NOMO-1 (cell line): ENCODE results near the gene GLRA2.

Experiments used
- DNase-seq, 2 experiments: peaks; one replicate each; lab custom pipeline; 2025; ENCODE audit not compliant: unreplicated experiment in 2 of 2; lab: John Stamatoyannopoulos, UW

GLRA2 gene

DNA sequence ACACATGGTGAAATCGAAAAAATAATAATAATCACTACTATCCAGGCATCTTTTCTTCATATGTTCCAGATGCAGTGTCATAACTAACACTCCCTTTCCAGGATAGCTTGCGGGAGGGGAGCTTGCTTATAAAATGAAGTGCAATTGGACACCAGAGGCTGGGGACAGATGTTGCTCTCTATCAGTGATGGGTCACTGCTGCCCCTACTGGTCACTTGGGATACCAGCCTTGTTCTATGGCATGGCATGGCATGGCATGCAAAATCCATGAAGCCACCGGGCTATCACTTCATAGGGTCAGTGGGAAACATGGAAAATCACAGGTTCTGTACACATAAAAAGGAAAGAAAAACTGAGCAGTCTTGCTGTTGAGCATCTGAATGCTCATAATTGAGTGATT lies 168.1 kb downstream of the GLRA2 start:
- DNase-seq = peak in 1 of 2 experiments; percentile 0

DNA sequence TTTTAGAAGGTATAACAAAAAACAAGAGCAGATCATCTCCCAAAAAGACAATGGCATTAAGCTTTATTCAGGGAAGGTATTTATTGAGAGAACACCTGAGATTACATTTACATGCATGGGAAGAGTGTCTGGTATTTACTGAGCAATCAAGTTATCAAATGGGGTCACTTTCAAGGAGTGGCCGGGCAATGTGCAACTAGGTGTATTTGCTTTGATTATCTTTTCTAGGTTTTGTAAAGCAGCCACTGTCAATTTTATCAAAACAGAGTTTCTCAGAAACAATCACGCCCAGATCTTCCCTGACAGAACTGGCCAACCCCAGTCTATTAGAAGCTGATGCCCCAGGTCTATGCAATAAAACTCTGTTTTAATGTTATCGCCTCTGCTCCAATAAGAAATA lies 169.5 kb downstream of the GLRA2 start:
- DNase-seq = no peak

DNA sequence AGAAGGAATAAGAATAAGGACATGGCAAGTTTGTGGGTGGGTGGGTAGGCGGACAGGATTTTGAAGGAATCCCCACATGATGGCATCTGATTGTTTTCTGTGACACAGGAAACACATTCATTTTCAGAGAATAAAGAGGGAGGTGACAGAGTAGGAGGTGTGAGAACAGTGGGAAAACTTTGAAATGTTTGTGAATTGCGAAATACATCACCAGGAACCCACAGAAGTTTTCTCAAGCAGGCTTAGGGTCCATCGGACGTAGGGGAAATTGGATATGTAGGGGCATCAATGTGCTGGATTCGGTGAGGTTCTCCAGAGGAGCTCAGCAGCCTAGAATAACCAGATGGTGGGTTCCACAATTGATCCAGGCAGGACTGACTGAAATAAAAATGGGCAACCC lies 171.6 kb downstream of the GLRA2 start:
- DNase-seq = no peak

DNA sequence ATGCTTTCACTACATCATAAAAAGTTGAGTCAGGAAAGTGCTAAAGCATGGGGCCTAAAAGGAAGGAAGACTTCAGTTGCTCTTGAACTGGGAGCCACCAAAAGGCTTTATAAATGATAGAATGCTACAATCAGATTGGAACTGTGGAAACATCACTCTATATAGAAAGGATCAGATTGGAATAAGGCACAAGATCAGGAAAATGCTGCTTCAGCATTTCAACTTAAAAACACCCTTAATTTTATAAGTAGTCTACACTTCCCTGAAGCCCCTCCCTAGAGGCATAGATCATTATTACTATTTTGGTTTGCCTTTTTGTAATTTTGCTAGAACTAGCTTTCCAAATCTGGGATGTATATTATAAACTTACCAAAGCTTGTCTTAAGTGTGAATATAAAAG lies 172.8 kb downstream of the GLRA2 start:
- no peak for DNase-seq

DNA sequence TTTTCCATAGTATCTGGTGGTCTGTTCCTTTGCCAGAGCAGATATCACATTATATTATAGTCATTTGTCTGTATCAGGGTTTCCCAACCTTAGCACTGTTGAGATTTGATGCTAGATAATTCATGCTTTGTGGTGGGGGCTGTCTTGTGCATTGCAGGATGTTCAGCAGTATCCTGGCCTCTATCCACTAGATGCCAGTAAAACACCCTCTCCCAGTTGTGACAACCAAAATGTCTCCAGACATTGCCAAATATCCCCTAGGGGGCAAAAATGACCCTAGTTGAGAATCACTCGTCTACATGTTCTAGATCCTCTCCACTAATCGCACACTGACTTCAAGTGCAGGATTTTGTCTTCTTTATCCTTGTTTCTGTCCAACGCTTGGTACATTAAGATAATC lies 182.8 kb downstream of the GLRA2 start:
- no peak for DNase-seq

DNA sequence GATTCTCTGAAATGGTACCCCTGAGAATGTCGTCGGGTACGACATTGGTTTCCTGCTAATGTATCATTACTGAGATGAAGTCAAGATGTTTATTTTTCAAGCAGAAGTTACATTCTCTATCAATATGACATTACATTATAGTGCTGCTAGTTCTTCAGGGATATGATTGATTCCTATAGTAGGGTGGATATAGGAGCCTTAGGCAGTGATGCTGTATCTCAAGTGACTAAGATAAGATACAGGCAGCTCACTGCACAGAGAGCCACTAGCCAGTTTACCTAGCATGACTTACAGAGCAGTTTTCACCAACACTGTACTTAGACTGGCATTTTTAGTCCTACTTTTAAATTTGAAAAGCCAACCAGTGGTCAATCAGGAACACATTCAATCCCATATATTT lies 188.6 kb downstream of the GLRA2 start:
- DNase-seq = no peak

DNA sequence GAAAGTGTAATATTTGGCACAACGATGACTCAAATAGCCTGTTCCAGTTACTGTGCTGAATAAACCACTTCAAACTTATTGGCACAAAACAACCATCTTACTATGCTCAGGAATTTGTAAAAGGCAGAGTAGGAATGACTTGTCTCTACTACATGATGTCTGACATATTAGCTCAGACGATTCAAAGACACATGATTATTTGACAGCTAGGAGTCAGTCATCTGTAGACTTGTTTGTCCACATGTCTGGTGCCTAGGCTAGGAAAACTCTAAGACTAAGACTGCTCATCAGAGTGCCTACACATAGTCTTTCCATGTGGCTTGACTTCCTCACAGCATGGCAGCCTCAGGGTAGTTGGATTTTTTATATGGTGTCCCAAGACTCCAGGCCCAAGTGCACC lies 189.1 kb downstream of the GLRA2 start:
- DNase-seq = no peak

DNA sequence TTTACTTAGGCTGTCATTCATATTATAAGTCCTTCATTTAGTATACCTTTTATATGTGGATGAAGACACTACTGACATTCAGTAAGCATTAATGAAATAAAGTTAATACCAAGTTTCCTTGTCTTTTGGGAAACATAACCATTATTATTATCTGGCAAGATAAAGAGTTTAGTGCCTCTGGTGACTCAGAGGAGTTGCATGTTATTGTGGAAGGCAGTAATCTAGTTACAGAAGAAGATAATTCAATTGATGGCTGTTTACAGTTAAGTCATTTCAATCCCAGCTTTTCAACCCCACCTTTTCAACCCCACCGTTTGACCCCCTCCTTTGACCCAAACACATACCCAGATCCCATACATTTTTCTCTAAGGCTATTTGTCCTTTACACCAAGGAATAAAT lies 199.7 kb downstream of the GLRA2 start:
- DNase-seq = no peak

DNA sequence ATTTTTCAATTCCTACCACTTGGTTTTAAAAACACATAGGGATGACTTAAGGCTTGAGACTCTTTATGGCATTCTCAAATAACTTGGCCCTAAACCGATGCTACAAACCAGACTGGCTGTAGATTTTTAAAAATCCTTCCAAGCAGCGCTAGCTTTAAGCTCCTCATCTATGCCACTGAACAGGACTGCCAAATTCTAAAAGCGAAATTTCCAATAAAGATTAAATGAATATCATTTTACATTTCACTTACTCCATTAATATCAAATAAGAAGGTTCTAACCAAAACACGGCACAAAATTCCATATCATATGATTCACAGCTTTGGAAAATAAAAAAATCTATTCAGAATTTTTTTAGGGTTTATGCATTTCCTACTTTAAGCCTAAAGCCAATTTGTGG lies 209.3 kb downstream of the GLRA2 start:
- DNase-seq = no peak

DNA sequence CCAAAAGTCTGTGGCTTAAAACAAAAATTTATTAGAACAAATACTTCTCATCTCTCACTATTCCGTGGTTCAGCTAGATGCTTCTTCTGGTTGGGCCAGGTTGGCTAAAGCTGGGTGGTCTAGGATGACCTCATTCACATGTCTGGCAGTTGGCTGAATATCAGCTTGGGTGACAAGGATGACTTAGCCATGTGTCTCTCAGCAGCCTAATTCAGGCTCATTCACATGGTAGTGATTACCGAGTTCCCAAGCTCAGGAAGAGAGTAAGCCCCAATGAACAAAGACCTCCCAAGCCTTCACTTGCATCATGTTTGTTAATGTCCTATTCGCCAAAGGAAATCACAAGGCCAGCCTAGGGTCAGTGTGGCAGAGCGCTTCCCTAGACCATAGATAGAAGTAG lies 224.1 kb downstream of the GLRA2 start:
- DNase-seq = no peak

DNA sequence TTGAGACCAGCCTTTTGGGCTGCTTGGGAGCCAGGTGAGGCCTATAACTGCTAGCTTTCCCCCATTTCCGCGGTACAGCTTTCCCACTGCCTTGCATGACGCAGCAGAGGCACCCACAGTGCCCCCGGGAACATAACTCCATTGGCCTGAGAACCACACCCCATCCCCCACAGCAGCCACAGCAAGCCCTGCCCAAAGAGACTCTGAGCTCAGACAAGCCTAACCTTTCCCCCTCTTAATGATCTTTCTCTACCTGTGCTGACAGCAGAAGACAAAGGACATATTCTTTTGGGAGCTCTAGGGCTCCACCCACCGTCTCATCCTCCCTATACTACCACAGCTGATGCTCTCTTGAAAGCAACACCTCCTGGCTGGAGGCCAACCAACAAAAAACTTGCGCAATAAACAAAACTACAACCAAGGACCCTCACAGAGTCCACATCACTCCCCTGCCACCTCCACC lies 228.7 kb downstream of the GLRA2 start:
- no peak for DNase-seq

DNA sequence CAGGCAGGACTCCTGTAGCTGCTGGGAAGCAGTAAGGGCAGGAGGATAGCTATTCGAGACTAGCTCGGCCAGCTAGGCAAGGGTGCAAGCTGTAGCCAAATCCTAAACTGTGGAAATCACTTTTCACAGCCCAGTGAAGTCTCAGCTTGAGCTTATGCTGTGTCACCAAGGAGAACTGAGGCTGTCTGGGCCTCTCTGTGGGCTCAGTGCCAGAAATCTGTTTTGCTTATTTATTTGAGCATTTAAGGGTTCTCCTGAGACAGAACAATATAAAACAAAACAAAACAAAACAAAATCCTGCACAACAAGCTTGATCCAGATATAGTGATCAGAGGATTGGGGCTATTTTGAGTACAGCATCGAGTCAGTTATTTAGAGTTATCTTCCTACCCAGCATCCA lies 246.1 kb downstream of the GLRA2 start:
- DNase-seq = no peak

DNA sequence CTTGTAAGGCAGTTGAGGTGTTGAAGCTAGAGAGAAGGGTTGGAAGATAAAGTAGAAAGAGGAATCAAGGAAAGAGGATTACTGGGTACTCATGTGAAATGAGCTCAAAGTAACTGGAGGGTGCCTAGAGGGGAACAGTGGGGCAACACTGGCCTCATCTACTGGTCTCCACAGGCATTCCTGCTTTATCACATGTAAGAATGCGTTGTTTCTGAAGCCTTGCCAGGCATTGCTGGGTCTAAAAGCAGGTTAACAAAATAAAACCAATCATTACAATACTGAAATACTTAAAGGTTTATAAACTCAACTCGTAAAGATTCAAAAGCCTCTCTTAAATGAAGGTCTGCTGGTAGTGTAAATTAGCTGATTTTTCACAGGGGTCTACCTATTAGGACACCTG lies 247.6 kb downstream of the GLRA2 start:
- DNase-seq = no peak

DNA sequence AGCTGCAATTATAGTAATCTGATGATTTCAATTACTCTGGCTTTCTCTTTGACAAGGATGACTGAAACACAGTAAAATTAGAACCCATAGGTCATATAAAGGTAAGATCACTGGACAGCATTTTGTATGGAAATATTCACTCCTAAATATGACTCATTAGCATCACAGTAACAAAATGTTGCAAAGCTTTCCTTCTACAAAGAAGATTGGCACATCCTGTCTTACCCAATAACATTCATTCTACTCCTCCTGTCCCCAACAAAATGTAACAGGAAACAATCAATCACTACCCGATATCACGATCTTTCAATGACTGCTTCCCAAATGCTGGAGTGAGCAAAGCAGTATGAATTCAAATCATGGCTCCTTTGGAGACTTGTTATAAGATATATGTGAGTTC lies 248.2 kb downstream of the GLRA2 start:
- no peak for DNase-seq

DNA sequence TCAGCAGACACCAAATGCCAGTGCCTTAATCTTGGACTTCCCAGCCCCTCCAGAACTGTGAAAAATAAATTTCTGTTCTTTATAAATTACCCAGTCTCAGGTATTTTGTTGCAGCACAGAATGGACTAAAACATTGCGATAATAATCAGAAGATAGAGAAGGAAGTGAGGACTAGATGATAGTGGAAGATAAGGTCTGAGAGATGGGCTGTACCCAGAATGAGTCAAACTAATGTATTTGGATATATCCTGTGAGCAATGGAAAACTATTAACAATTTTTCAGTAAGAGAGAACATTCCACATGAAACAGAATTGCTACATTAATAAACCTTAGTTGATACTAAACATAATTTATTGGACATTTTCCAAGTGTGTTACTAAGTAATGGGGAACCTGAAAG lies 250.2 kb downstream of the GLRA2 start:
- DNase-seq = no peak
